Heart left ventricle (tissue), 16 donors: ENCODE measurements around the gene CYREN. TPM values are rescaled to one million over a fixed set of nuclear protein-coding genes. Genes with fewer than 3 reads are reported as not detected.

Experiments used
- ATAC-seq, 4 donors: fragments of 200-7000 bp; cut with Tn5 transposase; one replicate each; pipeline ENCODE4 v1.9.1; 2020 to 2022; ENCODE audit warnings: moderate library complexity in 4 of 4, mild to moderate bottlenecking in 3 of 4, moderate number of reproducible peaks in 1 of 4
- DNase-seq, 5 donors: peaks; one replicate each; pipeline ENCODE4 v3.0.0-alpha.2; 2020
- H3K27ac ChIP-seq, 12 donors: fragments of 200-600 bp; sonication (generic) in 4 of 12; one replicate each; pipeline versions ENCODE4 v1.5.0 to v1.8.0; 2016 to 2022; ENCODE audit warnings: mild to moderate bottlenecking in 2 of 12
- H3K27me3 ChIP-seq, 9 donors: fragments of 200-600 bp; sonication (generic) in 2 of 9; one replicate each; pipeline versions ENCODE4 v1.5.1 to v1.8.0; 2016 to 2022; ENCODE audit warnings: mild to moderate bottlenecking in 3 of 9
- H3K36me3 ChIP-seq, 9 donors: fragments of 200-600 bp; sonication (generic) in 2 of 9; one replicate each; pipeline versions ENCODE4 v1.5.0 to v1.8.0; 2018 to 2022; ENCODE audit warnings: mild to moderate bottlenecking in 2 of 9
- H3K4me1 ChIP-seq, 12 donors: fragments of 200-600 bp; sonication (generic) in 4 of 12; one replicate each; pipeline versions ENCODE4 v1.5.0 to v1.8.0; 2016 to 2022; ENCODE audit warnings: mild to moderate bottlenecking in 3 of 12
- H3K4me3 ChIP-seq, 12 donors: fragments of 200-600 bp; sonication (generic) in 4 of 12; one replicate each; pipeline versions ENCODE4 v1.5.0 to v1.8.0; 2017 to 2022; ENCODE audit warnings: mild to moderate bottlenecking in 9 of 12, moderate library complexity in 4 of 12
- H3K9me3 ChIP-seq, 12 donors: fragments of 200-600 bp; sonication (generic) in 4 of 12; one replicate each; pipeline versions ENCODE4 v1.5.0 to v1.8.0; 2016 to 2022; ENCODE audit warnings: mild to moderate bottlenecking in 1 of 12
- CTCF ChIP-seq, 12 donors: fragments of 200-600 bp; sonication (generic) in 4 of 12; IDR thresholded peaks; one replicate each; pipeline versions ENCODE4 v1.5.0 to v1.8.0; 2018 to 2022; ENCODE audit warnings: antibody characterized with exemption in 12 of 12, mild to moderate bottlenecking in 5 of 12
- POLR2A ChIP-seq, 2 donors: fragments of 450-650 bp; IDR thresholded peaks; one replicate each; pipeline ENCODE4 v1.6.1; 2017; ENCODE audit warnings: antibody characterized with exemption in 2 of 2, mild to moderate bottlenecking in 2 of 2, moderate library complexity in 2 of 2
- WGBS, 4 donors: extraction: QIAGEN DNeasy Blood & Tissue Kit in 2 of 4; methylation state at CpG; one replicate each; pipeline versions ENCODE4 v1.1.5 to v1.1.7; 2013 to 2018; 5-methylcytosine and 5-hydroxymethylcytosine counted together
- intact Hi-C, 10 donors: fragments of 100-400 bp; cut with DNase I; formaldehyde crosslinking; loops; one replicate each; pipeline versions ENCODE4 v1.11.1 to v1.14.2; 2022
- polyA plus RNA-seq, 2 donors: library from polyadenylated mRNA; stranded (reverse); fragments of 200-250 nt; gene quantifications; one replicate each; pipeline ENCODE4 v1.2.3, GENCODE V29; 2013
- total RNA-seq, 9 donors: library from RNA; depleted of rRNA in 2 of 9; stranded (reverse); fragments of >200 nt in 2 of 9; fragmentation: NEBNext Ultra II Directional in 3 of 9; extraction: Animal tissue kit (Norgen Biotek cat#: 25700) in 3 of 9; gene quantifications; one replicate each; pipeline versions ENCODE4 v1.1.0 to v1.2.4, GENCODE V29; 2016 to 2023
- donor health status: ischemic (EF 13 %, LVEDD 7.1; RV severe dilation, severe dysfunction).
- donor health status: healthy with polysubstance abuse.
- donor health status: DM: no; HTN: yes; CAD: no.
- donor health status: DM: no; HTN: no; CAD: no.
- donor health status: ischemic (EF 25% LVEDD 6.9; RV normal size, moderate dysfunction).
- donor health status: ischemic (EF 25% LVEDD 5.7; RV mildly dilated, moderate dysfunction).
- donor health status: healthy.
- donor health status: DM: yes; HTN: yes; CAD: no.
- donor health status: ischemic (EF 35%, LVEDD 5.7; RV mildly dilated, moderate dysfunction).
- donor health status: nonischemic (EF 11% LVEDD 7.7; RV severe dilation, severe dysfunction).
- donor health status: DM: yes; HTN: yes; CAD: no.
- donor health status: PGD.
- donor health status: ischemic (EF 29% LVEDD 5.4; RV normal size, mild dysfunction).
- donor health status: nonischemic (EF 23%, LVEDD 6.1; RV moderate dilation, normal function).

Gene CYREN
- total and polyA plus RNA-seq, 11 donors, result 18.4 to 35.8 (median 24.9) TPM

GRCh38 chr7:135181929-135182678 lies 11.6 kb upstream of the CYREN start:
- Histone ChIP-seq H3K4me3 (no peak overlapping the region), H3K27ac (no peak overlapping the region), H3K4me1 (no peaks in the 10 kb centered on the region), H3K9me3 (peaks cover 0 to 42% (median 28%) of the 10 kb centered on the region in 12 donors), H3K27me3 (no peaks in the 10 kb centered on the region), H3K36me3 (peaks cover 0 to 71% (median 38%) of the 10 kb centered on the region in 9 donors)
- intact Hi-C loops, result loop anchor here in 1 of 10 donors (10.0 kb wide), 1 partner anchor 507 kb away; no protein-coding TSS in a partner anchor
- no peak for DNase-seq
- no peak for ATAC-seq
- no peak for TF ChIP-seq CTCF (IDR thresholded peaks at IDR 0.05)
- no peak for TF ChIP-seq POLR2A (IDR thresholded peaks at IDR 0.05)
- 97 to 100% (median 98%) methylated on average over 26 to 31 of the region's 31 CpGs for WGBS, 4 donors

DNA sequence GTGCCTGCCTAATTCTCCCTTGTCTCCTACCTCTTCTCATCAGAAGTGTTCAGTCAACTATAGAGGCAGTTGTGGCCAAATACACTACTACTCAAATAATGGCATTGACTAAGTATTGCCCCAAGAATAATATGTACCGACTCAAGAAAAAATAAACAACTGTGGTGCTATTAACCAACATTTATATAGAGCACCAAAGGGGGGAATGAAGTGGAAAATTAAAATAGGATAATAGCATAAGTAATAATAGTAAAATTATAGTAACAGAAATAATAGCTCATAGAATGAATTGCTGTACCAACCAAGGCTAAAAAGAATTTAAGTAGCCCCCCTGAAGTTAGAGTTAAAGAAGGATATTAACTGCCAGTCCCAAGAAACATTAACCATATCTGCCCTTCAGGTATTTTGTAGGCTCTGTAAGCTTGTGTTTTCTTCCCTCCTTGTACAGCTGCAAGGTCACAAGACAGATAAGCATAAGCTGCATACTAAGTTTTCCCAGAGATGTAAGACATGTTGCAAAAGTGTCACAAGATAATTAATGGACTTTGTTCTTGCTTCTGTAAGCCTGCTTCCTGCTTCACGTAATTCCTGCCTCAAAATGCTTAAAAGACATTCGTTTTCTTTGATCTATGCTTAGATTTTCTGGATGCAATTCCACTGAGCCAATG lies 10.9 kb upstream of the CYREN start:
- no peak for ATAC-seq
- intact Hi-C loops, result loop anchor here in 1 of 10 donors (10.0 kb wide), 1 partner anchor 507 kb away; no protein-coding TSS in a partner anchor
- peaks cover 0 to 42% (median 28%) of the 10 kb centered on the region in 12 donors for H3K9me3 ChIP-seq

GRCh38 chr7:135180122-135180521 lies 9.6 kb upstream of the CYREN start:
- Histone ChIP-seq H3K4me1 (no peaks in the 10 kb centered on the region), H3K27me3 (no peaks in the 10 kb centered on the region), H3K27ac (no peak overlapping the region), H3K4me3 (no peak overlapping the region), H3K9me3 (peaks cover 0 to 42% (median 28%) of the 10 kb centered on the region in 12 donors), H3K36me3 (peaks cover 0 to 54% (median 22%) of the 10 kb centered on the region in 9 donors)
- DNase-seq (no peak), ATAC-seq (no peak)
- WGBS, 4 donors, result 97 to 98% (median 98%) methylated on average over 5 of the region's 5 CpGs
- no peak for TF ChIP-seq CTCF (IDR thresholded peaks at IDR 0.05)
- TF ChIP-seq POLR2A (IDR thresholded peaks at IDR 0.05), result no peak
- intact Hi-C loops, result loop anchor here in 1 of 10 donors (10.0 kb wide), 1 partner anchor 505 kb away; no protein-coding TSS in a partner anchor

More for the DNA sequence above, 10.9 kb upstream of the CYREN start:
- Histone ChIP-seq H3K27ac (no peak overlapping the region), H3K27me3 (no peaks in the 10 kb centered on the region), H3K36me3 (peaks cover 0 to 63% (median 31%) of the 10 kb centered on the region in 9 donors), H3K4me1 (no peaks in the 10 kb centered on the region), H3K4me3 (no peak overlapping the region)
- no peak for DNase-seq
- TF ChIP-seq CTCF (IDR thresholded peaks at IDR 0.05) (no peak), POLR2A (IDR thresholded peaks at IDR 0.05) (no peak)
- 92 to 95% (median 95%) methylated on average over 3 of the region's 3 CpGs for WGBS, 4 donors

DNA sequence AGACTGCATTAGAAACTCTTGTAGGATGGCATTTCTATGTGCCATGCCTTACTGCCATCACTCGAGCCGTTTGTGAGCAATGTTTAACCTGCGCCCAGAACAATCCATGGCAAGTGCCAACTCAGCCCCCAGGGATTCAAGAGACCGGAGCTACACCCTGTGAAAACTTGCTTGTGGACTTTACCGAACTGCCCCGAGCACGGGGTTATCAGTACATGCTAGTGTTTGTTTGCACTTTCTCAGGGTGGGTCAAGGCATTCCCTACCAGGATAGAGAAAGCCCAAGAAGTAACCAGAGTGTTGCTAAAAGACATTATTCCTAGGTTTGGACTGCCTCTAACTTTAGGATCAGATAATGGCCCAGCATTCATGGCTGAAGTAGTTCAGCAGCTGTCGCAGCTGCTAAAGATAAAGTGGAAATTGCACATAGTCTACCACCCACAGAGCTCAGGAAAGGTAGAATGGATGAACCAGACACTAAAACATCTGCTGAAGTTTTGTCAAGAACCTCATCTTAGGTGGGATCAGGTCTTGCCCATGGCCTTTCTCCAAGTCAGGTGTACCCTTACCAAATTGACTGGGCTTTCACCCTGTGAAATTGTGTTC lies 8.9 kb upstream of the CYREN start:
- H3K36me3 ChIP-seq, result peaks cover 0 to 47% (median 15%) of the 10 kb centered on the region in 9 donors
- intact Hi-C loops, result no loop called here

More for the DNA sequence above, 8.9 kb upstream of the CYREN start:
- Histone ChIP-seq H3K27ac (no peak overlapping the region), H3K4me3 (no peak overlapping the region), H3K27me3 (no peaks in the 10 kb centered on the region), H3K9me3 (peaks cover 0 to 42% (median 28%) of the 10 kb centered on the region in 12 donors), H3K4me1 (no peaks in the 10 kb centered on the region)
- no peak for DNase-seq
- no peak for TF ChIP-seq CTCF (IDR thresholded peaks at IDR 0.05)
- no peak for TF ChIP-seq POLR2A (IDR thresholded peaks at IDR 0.05)
- WGBS, 4 donors, result 73 to 94% (median 85%) methylated on average over 8 of the region's 8 CpGs
- ATAC-seq, result no peak
